Measurements from ENCODE around the gene NRXN3. TPM values are rescaled to one million over a fixed set of nuclear protein-coding genes. Genes with fewer than 3 reads are reported as not detected.

NRXN3 gene
- total RNA-seq, 1 experiment from 2014 or later = 1.1 TPM

- Histone ChIP-seq H3F3A (ENCODE audit: low read length, unreplicated experiment) (no peaks in the 10 kb centered on the region), H3K9me3 (ENCODE audit: low read length) (no peaks in the 10 kb centered on the region), H3K4me2 (ENCODE audit: low read length) (no peak overlapping the region), H3K79me2 (ENCODE audit: low read length) (no peaks in the 10 kb centered on the region), H3K27ac (ENCODE audit: low read length) (no peak overlapping the region), H2AFZ (ENCODE audit: low read length) (no peak overlapping the region), H3K27me3 (ENCODE audit: low read length) (no peaks in the 10 kb centered on the region), H3K9ac (ENCODE audit: low read length) (no peak overlapping the region), H4K20me1 (ENCODE audit: low read length) (no peaks in the 10 kb centered on the region), H3K36me3 (ENCODE audit: low read depth, low read length) (no peaks in the 10 kb centered on the region), H3K4me1 (ENCODE audit: insufficient read depth, low read length) (no peaks in the 10 kb centered on the region), H3K9me2 (replicated peaks; ENCODE audit: low read length) (no peaks in the 10 kb centered on the region), H3K4me3 (ENCODE audit: low read length) (no peak overlapping the region)
- intact Hi-C loops (cut with micrococcal nuclease) = no loop called here
- ChIA-PET POLR2A (ENCODE audit: unreplicated experiment) (no interaction called here), CTCF (no interaction called here)
- peak; percentile 28 for DNase-seq
- TF ChIP-seq CTCF (conservative IDR thresholded peaks at IDR 0.05; ENCODE audit: low read depth, low read length) (no peak), EZH2 (IDR thresholded peaks at IDR 0.05; ENCODE audit: low read length, unreplicated experiment) (no peak), EZH2phosphoT487 (IDR thresholded peaks at IDR 0.05; ENCODE audit: borderline replicate concordance, low read length) (no peak)
- ATAC-seq = peak; percentile 20; the same call in 1 of the 2 replicates
- BruUV-seq (replicated peaks) = no TSS peak
Measured at GRCh38 chr14:78921856-78922255, 751.7 kb downstream of the NRXN3 start.

- no peak overlapping the region for H3K27ac ChIP-seq (ENCODE audit: low read length)
- ChIA-PET POLR2A (ENCODE audit: unreplicated experiment) (no interaction called here), CTCF (no interaction called here)
- no peak overlapping the region for H3K4me3 ChIP-seq (ENCODE audit: low read length)
- no peaks in the 10 kb centered on the region for H4K20me1 ChIP-seq (ENCODE audit: low read length)
- H3K4me1 ChIP-seq (ENCODE audit: insufficient read depth, low read length) = no peaks in the 10 kb centered on the region
- no peak overlapping the region for H3K4me2 ChIP-seq (ENCODE audit: low read length)
- intact Hi-C loops (cut with micrococcal nuclease) = no loop called here
- H3K27me3 ChIP-seq (ENCODE audit: low read length) = no peaks in the 10 kb centered on the region
- ATAC-seq = no peak
- no peaks in the 10 kb centered on the region for H3K9me2 ChIP-seq (replicated peaks; ENCODE audit: low read length)
- H3K9me3 ChIP-seq (ENCODE audit: low read length) = no peaks in the 10 kb centered on the region
- H3K9ac ChIP-seq (ENCODE audit: low read length) = no peak overlapping the region
- no peaks in the 10 kb centered on the region for H3F3A ChIP-seq (ENCODE audit: low read length, unreplicated experiment)
- no TSS peak for BruUV-seq (replicated peaks)
- no peaks in the 10 kb centered on the region for H3K79me2 ChIP-seq (ENCODE audit: low read length)
- no peaks in the 10 kb centered on the region for H3K36me3 ChIP-seq (ENCODE audit: low read depth, low read length)
- no peak overlapping the region for H2AFZ ChIP-seq (ENCODE audit: low read length)
- no peak for TF ChIP-seq CTCF (conservative IDR thresholded peaks at IDR 0.05; ENCODE audit: low read depth, low read length)
- TF ChIP-seq EZH2phosphoT487 (IDR thresholded peaks at IDR 0.05; ENCODE audit: borderline replicate concordance, low read length) = no peak
- no peak for TF ChIP-seq EZH2 (IDR thresholded peaks at IDR 0.05; ENCODE audit: low read length, unreplicated experiment)
- DNase-seq = no peak
Measured at GRCh38 chr14:78927261-78927660, 757.1 kb downstream of the NRXN3 start.

- no peak for DNase-seq
- H3K4me1 ChIP-seq (ENCODE audit: insufficient read depth, low read length) = no peaks in the 10 kb centered on the region
- H3K9me3 ChIP-seq (ENCODE audit: low read length) = no peaks in the 10 kb centered on the region
- no peak overlapping the region for H3K4me2 ChIP-seq (ENCODE audit: low read length)
- no peak for ATAC-seq
- H3K36me3 ChIP-seq (ENCODE audit: low read depth, low read length) = no peaks in the 10 kb centered on the region
- intact Hi-C loops (cut with micrococcal nuclease) = no loop called here
- no peak overlapping the region for H2AFZ ChIP-seq (ENCODE audit: low read length)
- H3K79me2 ChIP-seq (ENCODE audit: low read length) = no peaks in the 10 kb centered on the region
- no peak overlapping the region for H3K9ac ChIP-seq (ENCODE audit: low read length)
- ChIA-PET CTCF (no interaction called here), POLR2A (ENCODE audit: unreplicated experiment) (no interaction called here)
- no peaks in the 10 kb centered on the region for H4K20me1 ChIP-seq (ENCODE audit: low read length)
- H3F3A ChIP-seq (ENCODE audit: low read length, unreplicated experiment) = no peaks in the 10 kb centered on the region
- H3K27ac ChIP-seq (ENCODE audit: low read length) = no peak overlapping the region
- TF ChIP-seq CTCF (conservative IDR thresholded peaks at IDR 0.05; ENCODE audit: low read depth, low read length) (no peak), EZH2phosphoT487 (IDR thresholded peaks at IDR 0.05; ENCODE audit: borderline replicate concordance, low read length) (no peak), EZH2 (IDR thresholded peaks at IDR 0.05; ENCODE audit: low read length, unreplicated experiment) (no peak)
- no peak overlapping the region for H3K4me3 ChIP-seq (ENCODE audit: low read length)
- BruUV-seq (replicated peaks) = no TSS peak
- H3K27me3 ChIP-seq (ENCODE audit: low read length) = no peaks in the 10 kb centered on the region
- H3K9me2 ChIP-seq (replicated peaks; ENCODE audit: low read length) = no peaks in the 10 kb centered on the region
Measured at GRCh38 chr14:78933166-78933565, 763.0 kb downstream of the NRXN3 start.
